ENCODE results near the gene ROBO1.
"Not testable (repeated sequence)": the region's sequence is repeated elsewhere in the genome, so short reads cannot be mapped to it uniquely, and the experiment has no call there.

ROBO1 gene

DNA sequence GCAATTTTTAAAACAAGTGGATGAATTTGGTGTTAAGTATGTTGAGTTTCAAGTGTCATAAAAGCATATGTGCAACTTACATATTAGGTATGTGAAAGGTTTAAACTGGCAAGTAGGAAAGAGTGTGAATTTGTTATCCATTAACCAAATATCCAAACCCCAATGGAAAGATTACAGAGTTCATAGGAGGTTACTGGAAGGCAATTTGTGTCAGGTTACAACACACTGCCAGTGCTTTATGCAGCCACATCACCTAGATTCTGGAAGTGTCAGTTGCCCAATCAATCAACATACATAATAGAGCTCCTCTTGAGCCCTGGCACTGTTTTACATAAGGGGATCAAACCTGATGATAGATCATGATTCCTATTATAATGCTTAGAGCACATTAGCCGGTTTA, 261.0 kb downstream of the ROBO1 start:
- TF ChIP-seq CTCF (IDR thresholded peaks at IDR 0.05; ENCODE audit: low read depth, low read length), result no peak
- in situ Hi-C loops (cut with HindIII; ENCODE audit: low sequenced_read_pairs), result no loop called here
- no peak for DNase-seq (ENCODE audit: low read depth, low spot score)
- no peak overlapping the region for H3K4me3 ChIP-seq (ENCODE audit: low read depth, low read length)

DNA sequence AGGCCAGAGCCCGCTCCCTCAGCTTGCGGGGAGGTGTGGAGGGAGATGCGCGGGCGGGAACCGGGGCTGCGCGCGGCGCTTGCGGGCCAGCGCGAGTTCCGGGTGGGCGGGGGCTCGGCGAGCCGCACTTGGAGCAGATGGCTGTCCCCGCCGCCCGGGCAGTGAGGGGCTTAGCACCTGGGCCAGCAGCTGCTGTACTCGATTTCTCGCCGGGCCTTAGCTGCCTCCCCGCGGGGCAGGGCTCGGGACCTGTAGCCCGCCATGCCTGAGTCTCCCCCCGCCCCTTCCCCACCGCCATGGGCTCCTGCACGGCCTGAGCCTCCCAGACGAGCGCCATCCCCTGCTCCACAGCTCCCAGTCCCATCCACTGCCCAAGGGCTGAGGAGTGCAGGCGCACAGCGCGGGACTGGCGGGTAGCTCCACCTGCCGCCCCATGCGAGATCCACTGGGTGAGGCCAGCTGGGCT, 265.5 kb downstream of the ROBO1 start:
- DNase-seq (ENCODE audit: low read depth, low spot score); H3K4me3 ChIP-seq (ENCODE audit: low read depth, low read length); in situ Hi-C loops (cut with HindIII; ENCODE audit: low sequenced_read_pairs): not testable (repeated sequence)

GRCh38 chr3:79497447-79498111, 270.2 kb downstream of the ROBO1 start:
- DNase-seq (ENCODE audit: low read depth, low spot score), result peak; percentile 36
- peak; percentile 68 for TF ChIP-seq CTCF (IDR thresholded peaks at IDR 0.05; ENCODE audit: low read depth, low read length)
- H3K4me3 ChIP-seq (ENCODE audit: low read depth, low read length), result no peak overlapping the region
- in situ Hi-C loops (cut with HindIII; ENCODE audit: low sequenced_read_pairs), result no loop called here

- H3K4me3 ChIP-seq (ENCODE audit: low read depth, low read length), result no peak overlapping the region
- TF ChIP-seq CTCF (IDR thresholded peaks at IDR 0.05; ENCODE audit: low read depth, low read length), result no peak
- in situ Hi-C loops (cut with HindIII; ENCODE audit: low sequenced_read_pairs), result no loop called here
- DNase-seq (ENCODE audit: low read depth, low spot score), result peak; percentile 17
These were observed 276.7 kb downstream of the ROBO1 start for GRCh38 chr3:79491029-79491641.

DNA sequence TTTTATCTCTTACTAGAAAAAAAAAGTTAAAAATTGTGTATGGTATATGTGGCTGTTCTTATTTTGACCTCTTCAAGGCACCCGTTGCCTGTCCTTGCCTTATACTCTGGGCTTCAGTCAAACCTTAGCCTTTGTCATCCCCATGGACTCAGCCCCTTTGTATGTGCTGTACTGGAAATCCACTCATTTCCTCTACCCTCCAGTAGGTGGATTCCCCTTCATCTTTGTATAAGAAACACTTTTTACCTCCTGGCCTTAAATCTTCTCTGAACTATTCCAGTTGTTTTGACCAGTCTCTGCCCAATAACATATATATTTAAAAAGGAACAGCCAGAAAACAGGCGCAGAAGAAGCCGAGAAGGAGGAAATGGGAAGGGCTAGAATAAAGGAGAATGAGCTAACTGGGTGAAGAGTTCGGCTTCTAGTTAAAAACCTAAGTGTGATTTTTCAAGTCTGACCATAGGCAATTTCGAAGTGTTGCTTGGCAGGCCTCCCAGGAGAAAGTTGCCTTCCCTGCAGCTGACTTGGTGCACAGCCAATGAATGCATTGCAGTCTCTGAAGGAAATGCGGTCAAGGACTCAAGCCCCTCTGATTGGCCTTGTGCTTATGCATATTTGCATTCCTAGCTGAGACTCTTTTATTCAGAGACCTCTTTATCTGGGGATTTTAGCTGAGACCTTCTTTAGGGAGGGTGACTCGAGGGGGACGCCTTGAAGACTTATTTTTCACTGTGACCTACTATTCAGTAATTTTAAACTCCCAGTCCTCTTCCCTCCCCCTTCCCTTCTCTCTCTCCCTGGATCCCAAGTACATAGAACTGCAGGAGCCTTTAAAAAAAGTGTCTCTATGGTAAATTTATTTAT, 277.4 kb downstream of the ROBO1 start:
- no peak overlapping the region for H3K4me3 ChIP-seq (ENCODE audit: low read depth, low read length)
- peak; percentile 93 for DNase-seq (ENCODE audit: low read depth, low spot score)
- TF ChIP-seq CTCF (IDR thresholded peaks at IDR 0.05; ENCODE audit: low read depth, low read length), result peak; percentile 33

DNA sequence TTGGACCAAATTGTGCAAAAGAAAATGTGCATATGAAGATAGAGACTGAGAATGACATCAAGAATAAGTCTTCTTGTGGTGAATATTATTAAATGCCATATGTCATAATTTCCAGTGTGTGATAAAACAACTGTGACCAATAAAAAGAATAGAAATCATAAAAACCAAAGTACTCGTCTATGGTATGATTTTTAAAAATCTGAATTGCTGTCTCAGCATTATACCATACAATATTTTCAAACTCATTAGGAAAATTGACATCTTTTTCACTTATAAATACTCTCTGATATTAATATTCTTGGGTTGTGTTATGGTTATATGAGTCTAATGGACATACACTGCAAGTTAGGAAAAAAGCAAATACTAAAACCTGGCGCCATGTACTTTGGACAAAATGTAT, 279.4 kb downstream of the ROBO1 start:
- DNase-seq (ENCODE audit: low read depth, low spot score), result no peak
- H3K4me3 ChIP-seq (ENCODE audit: low read depth, low read length), result no peak overlapping the region
- in situ Hi-C loops (cut with HindIII; ENCODE audit: low sequenced_read_pairs), result no loop called here
- no peak for TF ChIP-seq CTCF (IDR thresholded peaks at IDR 0.05; ENCODE audit: low read depth, low read length)

More for the DNA sequence above, 277.4 kb downstream of the ROBO1 start:
- in situ Hi-C loops (cut with HindIII; ENCODE audit: low sequenced_read_pairs), result no loop called here
